ENCODE measurements around the gene ZCCHC17.

The ZCCHC17 gene

GRCh38 chr1:31397360-31398095 is 100.7 kb downstream of the ZCCHC17 start:
- ChIA-PET CTCF (interaction anchor here (1.1 to 2.8 kb wide), 5 partner anchors 16 to 152 kb away, joined by 3 to 13 read pairs (median 4); no protein-coding TSS in a partner anchor), POLR2A (ENCODE audit: low non-redundant PET) (interaction anchor here (1.0 kb wide), 1 partner anchor 24 kb away, joined by 3 read pairs; no protein-coding TSS in a partner anchor)
- no peak for DNase-seq (ENCODE audit: low spot score)
- TF ChIP-seq, protein P1, sequence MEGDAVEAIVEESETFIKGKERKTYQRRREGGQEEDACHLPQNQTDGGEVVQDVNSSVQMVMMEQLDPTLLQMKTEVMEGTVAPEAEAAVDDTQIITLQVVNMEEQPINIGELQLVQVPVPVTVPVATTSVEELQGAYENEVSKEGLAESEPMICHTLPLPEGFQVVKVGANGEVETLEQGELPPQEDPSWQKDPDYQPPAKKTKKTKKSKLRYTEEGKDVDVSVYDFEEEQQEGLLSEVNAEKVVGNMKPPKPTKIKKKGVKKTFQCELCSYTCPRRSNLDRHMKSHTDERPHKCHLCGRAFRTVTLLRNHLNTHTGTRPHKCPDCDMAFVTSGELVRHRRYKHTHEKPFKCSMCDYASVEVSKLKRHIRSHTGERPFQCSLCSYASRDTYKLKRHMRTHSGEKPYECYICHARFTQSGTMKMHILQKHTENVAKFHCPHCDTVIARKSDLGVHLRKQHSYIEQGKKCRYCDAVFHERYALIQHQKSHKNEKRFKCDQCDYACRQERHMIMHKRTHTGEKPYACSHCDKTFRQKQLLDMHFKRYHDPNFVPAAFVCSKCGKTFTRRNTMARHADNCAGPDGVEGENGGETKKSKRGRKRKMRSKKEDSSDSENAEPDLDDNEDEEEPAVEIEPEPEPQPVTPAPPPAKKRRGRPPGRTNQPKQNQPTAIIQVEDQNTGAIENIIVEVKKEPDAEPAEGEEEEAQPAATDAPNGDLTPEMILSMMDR (conservative IDR thresholded peaks at IDR 0.05; ENCODE audit: low read depth) = no peak
- H3K27ac ChIP-seq = peak overlapping the region; percentile 86

- DNase-seq (ENCODE audit: low spot score) = no peak
- POLR2A ChIA-PET (ENCODE audit: low non-redundant PET) = no interaction called here
These were observed 101.4 kb downstream of the ZCCHC17 start for GRCh38 chr1:31398246-31398645.

DNA sequence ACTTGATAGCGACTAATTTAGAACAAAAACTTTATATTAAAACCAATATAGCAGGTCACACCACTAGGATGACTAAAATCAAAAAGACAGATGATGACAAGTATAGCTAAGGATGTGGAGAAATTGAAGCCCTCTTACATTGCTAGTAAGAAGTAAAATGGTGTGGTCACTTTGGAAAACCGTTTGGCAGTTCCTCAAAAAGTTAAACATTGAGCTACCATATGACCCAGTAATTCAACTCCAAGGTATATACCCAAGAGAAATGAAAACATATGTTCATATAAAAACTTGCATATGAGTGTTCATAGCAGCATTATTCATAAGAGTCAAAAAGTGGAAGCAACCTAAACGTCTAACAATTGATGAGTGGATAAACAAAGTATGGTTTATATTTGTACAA is 103.1 kb downstream of the ZCCHC17 start:
- ChIA-PET CTCF (no interaction called here), POLR2A (ENCODE audit: low non-redundant PET) (no interaction called here)
- no peak for DNase-seq (ENCODE audit: low spot score)
- TF ChIP-seq, protein P1 (conservative IDR thresholded peaks at IDR 0.05; ENCODE audit: low read depth) = no peak
- no peak overlapping the region for H3K27ac ChIP-seq

More at GRCh38 chr1:31398246-31398645, 101.4 kb downstream of the ZCCHC17 start:
- CTCF ChIA-PET = interaction anchor here (1.0 to 2.8 kb wide), 3 partner anchors 23 to 183 kb away, joined by 3 to 13 read pairs (median 4); no protein-coding TSS in a partner anchor
- peak overlapping the region; percentile 86 for H3K27ac ChIP-seq
- TF ChIP-seq, protein P1 (conservative IDR thresholded peaks at IDR 0.05; ENCODE audit: low read depth) = no peak

GRCh38 chr1:31400393-31400792 is 103.6 kb downstream of the ZCCHC17 start:
- TF ChIP-seq, protein P1 (conservative IDR thresholded peaks at IDR 0.05; ENCODE audit: low read depth) = no peak
- ChIA-PET POLR2A (ENCODE audit: low non-redundant PET) (no interaction called here), CTCF (no interaction called here)
- peak overlapping the region; percentile 82 for H3K27ac ChIP-seq
- no peak for DNase-seq (ENCODE audit: low spot score)

- DNase-seq (ENCODE audit: low spot score) = no peak
- TF ChIP-seq, protein P1 (conservative IDR thresholded peaks at IDR 0.05; ENCODE audit: low read depth) = no peak
- ChIA-PET CTCF (interaction anchor here (0.6 to 1.1 kb wide), 2 partner anchors 11 to 17 kb away, joined by 3 to 4 read pairs; no protein-coding TSS in a partner anchor), POLR2A (ENCODE audit: low non-redundant PET) (no interaction called here)
- H3K27ac ChIP-seq = peak overlapping the region; percentile 82
These were observed 104.4 kb downstream of the ZCCHC17 start for GRCh38 chr1:31401241-31401640.

DNA sequence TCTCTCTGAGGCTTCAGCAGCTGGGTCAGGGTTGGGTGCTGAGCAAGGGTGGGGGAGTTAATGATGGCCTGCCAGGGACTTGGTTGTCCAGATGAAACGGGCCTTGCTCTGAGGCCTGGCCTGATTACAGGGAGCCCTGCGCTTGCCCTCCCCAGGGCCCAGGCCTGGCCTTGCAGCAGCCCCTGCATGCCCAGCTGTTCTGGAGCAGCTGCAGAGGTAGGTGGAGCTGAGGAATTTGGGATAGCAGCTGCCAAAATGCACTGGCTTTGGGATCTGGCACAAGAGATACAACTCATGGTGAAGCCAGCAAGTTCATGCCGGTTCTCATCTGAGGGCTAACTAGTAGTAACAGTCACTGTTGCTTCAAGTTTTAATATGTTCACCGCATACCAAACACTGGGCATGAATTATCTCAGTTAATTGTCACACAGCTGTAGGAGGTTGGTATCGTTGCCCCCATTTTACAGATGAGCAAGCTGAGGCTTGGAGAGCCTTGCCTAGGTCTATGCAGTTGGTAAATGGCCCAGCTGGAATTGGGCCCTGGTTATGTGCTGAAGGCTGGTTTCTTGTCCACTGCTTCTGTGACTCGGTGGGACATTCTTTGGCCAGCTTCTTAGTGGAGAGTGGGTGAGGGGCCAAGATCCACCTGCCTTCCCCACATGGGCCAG is 108.9 kb downstream of the ZCCHC17 start:
- CTCF ChIA-PET = no interaction called here
- H3K27ac ChIP-seq = peak overlapping the region; percentile 77
- TF ChIP-seq, protein P1 (conservative IDR thresholded peaks at IDR 0.05; ENCODE audit: low read depth) = no peak
- no peak for DNase-seq (ENCODE audit: low spot score)
- POLR2A ChIA-PET (ENCODE audit: low non-redundant PET) = no interaction called here
